NCI-H526 (cell line): Measurements from ENCODE around the gene CABP2.
"Not testable (repeated sequence)": the region's sequence is repeated elsewhere in the genome, so short reads cannot be mapped to it uniquely, and the experiment has no call there.

Source experiments
- DNase-seq, 2 experiments: peaks; one replicate each; lab custom pipeline; 2025; lab: John Stamatoyannopoulos, UW

The CABP2 gene

GRCh38 chr11:67538823-67539505, 15.7 kb upstream of the CABP2 start:
- no peak for DNase-seq

- no peak for DNase-seq
Observed at GRCh38 chr11:67538306-67538705, 15.1 kb upstream of the CABP2 start.

- DNase-seq: no peak
Observed at GRCh38 chr11:67535561-67535960, 12.3 kb upstream of the CABP2 start.

- DNase-seq: no peak
Observed at GRCh38 chr11:67534070-67534679, 10.9 kb upstream of the CABP2 start.

- DNase-seq: no peak
Observed at GRCh38 chr11:67532889-67533288, 9.6 kb upstream of the CABP2 start.

GRCh38 chr11:67530282-67530592, 7.0 kb upstream of the CABP2 start:
- no peak for DNase-seq

GRCh38 chr11:67528376-67528775, 5.1 kb upstream of the CABP2 start:
- DNase-seq: no peak

GRCh38 chr11:67525275-67525976, 2.2 kb upstream of the CABP2 start:
- no peak for DNase-seq

- no peak for DNase-seq
Observed at GRCh38 chr11:67524480-67524808, 1.2 kb upstream of the CABP2 start.

- DNase-seq: no peak
Observed at GRCh38 chr11:67523556-67524479, 572 bp upstream of the CABP2 start.

- no peak for DNase-seq
Observed at GRCh38 chr11:67522338-67522737, 908 bp downstream of the CABP2 start.

- DNase-seq: no peak
Observed at GRCh38 chr11:67521924-67522323, 1.3 kb downstream of the CABP2 start.

GRCh38 chr11:67520856-67521824, 2.1 kb downstream of the CABP2 start:
- DNase-seq: no peak

GRCh38 chr11:67519726-67520125, 3.5 kb downstream of the CABP2 start:
- no peak for DNase-seq

- DNase-seq: no peak
Observed at GRCh38 chr11:67517784-67518552, 5.3 kb downstream of the CABP2 start.

GRCh38 chr11:67516806-67517205, 6.4 kb downstream of the CABP2 start:
- no peak for DNase-seq

- DNase-seq: no peak
Observed at GRCh38 chr11:67514116-67514515, 9.1 kb downstream of the CABP2 start.

- not testable (repeated sequence) for DNase-seq
Observed at GRCh38 chr11:67511558-67511957, 11.7 kb downstream of the CABP2 start.

- DNase-seq: no peak
Observed at GRCh38 chr11:67510023-67510345, 13.3 kb downstream of the CABP2 start.

GRCh38 chr11:67508486-67509121, 14.6 kb downstream of the CABP2 start:
- DNase-seq: peak; percentile 92 to 99
